IMR-90 (cell line): ENCODE measurements around the gene GPRASP1. TPM values are rescaled to one million over a fixed set of nuclear protein-coding genes. Genes with fewer than 3 reads are reported as not detected.

Experiments
- ATAC-seq: fragments of 200-7000 bp; cut with Tn5 transposase; 2 replicates; pipeline ENCODE4 v1.9.1; 2020; ENCODE audit warnings: low read depth, mild to moderate bottlenecking, moderate library complexity
- BruUV-seq: library from RNA; stranded (reverse); fragments of 400-500 nt; replicated peaks from 2 replicates; lab custom pipeline; 2021; lab: Mats Ljungman, UMichigan
- CTCF ChIA-PET: fragments of 300-600 bp; formaldehyde crosslinking; extraction: SDS; loops from one replicate; lab custom pipeline; 2021; ENCODE audit warnings: antibody characterized with exemption; lab: Yijun Ruan, JAX
- POLR2A ChIA-PET: fragments of 300-600 bp; sonication (Branson Sonifier 250); formaldehyde crosslinking; loops from one replicate; lab custom pipeline; 2022; ENCODE audit warnings: antibody characterized with exemption; ENCODE audit not compliant: unreplicated experiment; lab: Charles Lee
- DNase-seq: peaks from one replicate; pipeline ENCODE4 v3.0.0; 2013
- H2AFZ ChIP-seq: replicated peaks from 2 replicates; pipeline ENCODE3; 2013; ENCODE audit warnings: low read length, mild to moderate bottlenecking; ENCODE audit not compliant: poor library complexity
- H2AK5ac ChIP-seq: 2 replicates; pipeline ENCODE4 v1.6.1; 2013; ENCODE audit warnings: low read depth, low read length, inconsistent platforms
- H2AK9ac ChIP-seq: replicated peaks from 2 replicates; pipeline ENCODE3; 2013; ENCODE audit warnings: mild to moderate bottlenecking, low read depth, low read length, moderate library complexity; ENCODE audit not compliant: poor library complexity
- H2BK120ac ChIP-seq: 2 replicates; pipeline ENCODE4 v1.6.1; 2013; ENCODE audit warnings: low read depth, low read length, inconsistent platforms
- H2BK15ac ChIP-seq: 3 replicates; pipeline ENCODE4 v1.6.1; 2013; ENCODE audit warnings: low read depth, low read length, inconsistent platforms
- H2BK20ac ChIP-seq: 2 replicates; pipeline ENCODE4 v1.6.1; 2013; ENCODE audit warnings: low read depth, mild to moderate bottlenecking, inconsistent platforms, low read length, moderate library complexity
- H2BK5ac ChIP-seq: 2 replicates; pipeline ENCODE4 v1.6.1; 2013; ENCODE audit warnings: mild to moderate bottlenecking, low read depth, low read length, inconsistent platforms; ENCODE audit not compliant: poor library complexity, severe bottlenecking
- H3K14ac ChIP-seq: replicated peaks from 2 replicates; pipeline ENCODE4 v1.6.1; 2013; ENCODE audit warnings: low read depth, low read length, inconsistent platforms
- H3K18ac ChIP-seq: 2 replicates; pipeline ENCODE4 v1.6.1; 2013; ENCODE audit warnings: low read depth, low read length, control low read depth
- H3K23ac ChIP-seq: 2 replicates; pipeline ENCODE4 v1.6.1; 2013; ENCODE audit warnings: low read depth, low read length, inconsistent platforms
- H3K27ac ChIP-seq: 2 replicates; pipeline ENCODE4 v1.5.1; 2013; ENCODE audit warnings: mild to moderate bottlenecking, control low read depth, low read length; ENCODE audit not compliant: insufficient read depth
- H3K27me3 ChIP-seq: 2 replicates; pipeline ENCODE4 v1.6.1; 2013; ENCODE audit warnings: low read length; ENCODE audit not compliant: control insufficient read depth, insufficient read depth
- H3K36me3 ChIP-seq: 2 replicates; pipeline ENCODE4 v1.6.1; 2013; ENCODE audit warnings: low read length, mixed read lengths; ENCODE audit not compliant: control insufficient read depth, insufficient read depth
- H3K4ac ChIP-seq: 2 replicates; pipeline ENCODE4 v1.6.1; 2013; ENCODE audit warnings: low read depth, low read length, inconsistent platforms
- H3K4me1 ChIP-seq: 2 replicates; pipeline ENCODE4 v1.6.1; 2013; ENCODE audit warnings: low read length, mixed read lengths; ENCODE audit not compliant: control insufficient read depth, insufficient read depth
- H3K4me2 ChIP-seq: 2 replicates; pipeline ENCODE4 v1.6.1; 2013; ENCODE audit warnings: low read depth, mild to moderate bottlenecking, control low read depth, low read length, moderate library complexity
- H3K4me3 ChIP-seq: 2 replicates; pipeline ENCODE4 v1.5.1; 2013; ENCODE audit warnings: low read depth, mild to moderate bottlenecking, control low read depth, low read length, moderate library complexity; ENCODE audit not compliant: insufficient read depth
- H3K56ac ChIP-seq: 2 replicates; pipeline ENCODE4 v1.6.1; 2013; ENCODE audit warnings: low read length, inconsistent platforms; ENCODE audit not compliant: insufficient read depth; ENCODE audit errors: extremely low read depth
- H3K79me1 ChIP-seq, 2 experiments: 2 replicates each; pipeline ENCODE4 v1.6.1; 2013; ENCODE audit warnings: low read length in 2 of 2, inconsistent platforms in 1 of 2, low read depth in 1 of 2
- H3K9ac ChIP-seq: 2 replicates; pipeline ENCODE4 v1.6.1; 2013; ENCODE audit warnings: low read depth, low read length, control low read depth
- H3K9me1 ChIP-seq: 2 replicates; pipeline ENCODE4 v1.6.1; 2013; ENCODE audit warnings: low read length, inconsistent platforms; ENCODE audit not compliant: insufficient read depth
- H3K9me3 ChIP-seq: 2 replicates; pipeline ENCODE4 v1.6.1; 2013; ENCODE audit warnings: low read length; ENCODE audit not compliant: control insufficient read depth, insufficient read depth
- H4K20me1 ChIP-seq: 2 replicates; pipeline ENCODE4 v1.6.1; 2013; ENCODE audit warnings: low read length, inconsistent platforms; ENCODE audit not compliant: insufficient read depth
- H4K5ac ChIP-seq: 2 replicates; pipeline ENCODE4 v1.6.1; 2013; ENCODE audit warnings: mild to moderate bottlenecking, low read depth, low read length, control low read depth
- H4K8ac ChIP-seq, 2 experiments: 2 replicates each; pipeline ENCODE4 v1.6.1; 2013; ENCODE audit warnings: low read depth in 2 of 2, low read length in 2 of 2, control low read depth in 1 of 2, inconsistent platforms in 1 of 2
- H4K91ac ChIP-seq: 2 replicates; pipeline ENCODE4 v1.6.1; 2013; ENCODE audit warnings: low read depth, low read length, inconsistent platforms; ENCODE audit not compliant: insufficient read depth
- BHLHE40 ChIP-seq: fragments of 150-350 bp; IDR thresholded peaks from 2 replicates; pipeline ENCODE4 v1.6.1; 2016; ENCODE audit warnings: mild to moderate bottlenecking, low read depth, low read length
- CEBPB ChIP-seq: IDR thresholded peaks from 2 replicates; pipeline ENCODE4 v1.6.1; 2012; ENCODE audit warnings: low read depth, low read length, improper control_type of control experiment
- CHD1 ChIP-seq: IDR thresholded peaks from 2 replicates; pipeline ENCODE4 v1.6.1; 2012; ENCODE audit warnings: low read depth, low read length, improper control_type of control experiment
- FOS ChIP-seq: fragments of 150-350 bp; IDR thresholded peaks from 2 replicates; pipeline ENCODE4 v1.6.1; 2016; ENCODE audit warnings: low read depth, low read length
- MAFK ChIP-seq: IDR thresholded peaks from 2 replicates; pipeline ENCODE4 v1.6.1; 2012; ENCODE audit warnings: low read depth, low read length, improper control_type of control experiment
- MAZ ChIP-seq: IDR thresholded peaks from 2 replicates; pipeline ENCODE4 v1.6.1; 2012; ENCODE audit warnings: low read depth, mild to moderate bottlenecking, low read length, improper control_type of control experiment, moderate library complexity, borderline replicate concordance
- NFE2L2 ChIP-seq: fragments of 150-350 bp; IDR thresholded peaks from 2 replicates; pipeline ENCODE4 v1.6.1; 2016; ENCODE audit warnings: low read depth, mild to moderate bottlenecking, low read length
- POLR2A ChIP-seq: IDR thresholded peaks from 2 replicates; pipeline ENCODE4 v1.6.1; 2012; ENCODE audit warnings: mild to moderate bottlenecking, low read depth, low read length
- RAD21 ChIP-seq: IDR thresholded peaks from 2 replicates; pipeline ENCODE4 v1.6.1; 2012; ENCODE audit warnings: low read length, improper control_type of control experiment
- RCOR1 ChIP-seq: IDR thresholded peaks from 2 replicates; pipeline ENCODE4 v1.6.1; 2012; ENCODE audit warnings: mild to moderate bottlenecking, low read length, improper control_type of control experiment; ENCODE audit not compliant: insufficient replicate concordance
- RFX5 ChIP-seq: IDR thresholded peaks from 2 replicates; pipeline ENCODE4 v1.8.0; 2012; ENCODE audit warnings: low read depth, mild to moderate bottlenecking, low read length, moderate library complexity
- SMC3 ChIP-seq: fragments of 150-350 bp; IDR thresholded peaks from 2 replicates; pipeline ENCODE4 v1.6.1; 2016; ENCODE audit warnings: low read depth, mild to moderate bottlenecking, antibody characterized with exemption, low read length, moderate library complexity
- WGBS, 2 experiments: methylation state at CpG; one replicate each; pipeline versions ENCODE4 v1.1.5 to v1.1.7; 2013; ENCODE audit warnings: missing lambda C conversion rate in 2 of 2; ENCODE audit not compliant: insufficient read length in 1 of 2; ENCODE audit errors: extremely low coverage in 2 of 2; 5-methylcytosine and 5-hydroxymethylcytosine counted together
- dilution Hi-C: fragments of 300-500 bp; cut with HindIII; formaldehyde crosslinking; loops from one replicate; pipeline ENCODE4 v1.14.3; 2018; ENCODE audit warnings: low sequenced_read_pairs; ENCODE audit not compliant: unreplicated experiment
- in situ Hi-C: fragments of 300-500 bp; cut with MboI; formaldehyde crosslinking; loops from 3 replicates; pipeline ENCODE4 v1.14.3; 2019; ENCODE audit warnings: low sequenced_read_pairs, inconsistent platforms, mixed read lengths
- intact Hi-C: fragments of 100-400 bp; cut with micrococcal nuclease; formaldehyde crosslinking; loops from 2 replicates; pipeline ENCODE4 v1.10.0; 2022
- polyA plus RNA-seq, 3 experiments: library from polyadenylated mRNA; depleted of rRNA; stranded (reverse); fragments of >200 nt; gene quantifications; 2 replicates each; pipeline ENCODE4 v1.2.3, GENCODE V29; 2012; ENCODE audit warnings: low replicate concordance in 1 of 3
- total RNA-seq: library from RNA; depleted of rRNA; stranded (reverse); fragments of >200 nt; gene quantifications from 2 replicates; pipeline ENCODE4 v1.2.3, GENCODE V29; 2012
- TF ChIP-seq, protein P1 (sequence below): fragments of 150-350 bp; IDR thresholded peaks from 2 replicates; pipeline ENCODE4 v1.6.1; 2016; ENCODE audit warnings: low read depth, mild to moderate bottlenecking, low read length, moderate library complexity, borderline replicate concordance
- TF ChIP-seq, protein P2 (sequence below): fragments of 150-350 bp; IDR thresholded peaks from 2 replicates; pipeline ENCODE4 v1.6.1; 2017; ENCODE audit warnings: mild to moderate bottlenecking, antibody characterized with exemption, low read length, low read depth
- TF ChIP-seq, protein P3 (sequence below): conservative IDR thresholded peaks from 2 replicates; pipeline ENCODE4 v1.5.1; 2012; ENCODE audit warnings: mild to moderate bottlenecking, low read depth, low read length, improper control_type of control experiment

Gene GPRASP1
- total and polyA plus RNA-seq, 2 of the 4 experiments (the other 2 are of a cell fraction): 1.3 to 1.5 TPM

DNA sequence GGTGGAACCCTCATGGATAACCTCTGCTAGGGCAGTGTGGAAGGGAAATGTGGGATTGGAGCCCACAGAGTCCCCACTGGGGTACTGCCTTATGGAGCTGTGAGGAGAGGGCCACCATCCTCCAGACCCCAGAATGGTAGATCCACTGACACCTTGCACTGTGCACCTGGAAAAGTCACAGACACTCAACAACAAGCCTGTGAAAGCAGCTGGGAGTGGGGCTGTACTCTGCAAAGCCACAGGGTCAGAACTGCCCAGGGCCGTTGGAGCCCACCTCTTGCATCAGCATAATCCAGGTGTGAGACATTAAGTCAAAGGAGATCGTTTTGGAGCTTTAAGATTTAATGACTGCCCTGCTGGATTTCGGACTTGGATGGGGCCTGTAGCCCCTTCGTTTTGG lies 40.4 kb upstream of the GPRASP1 start (continued):
- TF ChIP-seq MAZ: no peak
- TF ChIP-seq, protein P1, sequence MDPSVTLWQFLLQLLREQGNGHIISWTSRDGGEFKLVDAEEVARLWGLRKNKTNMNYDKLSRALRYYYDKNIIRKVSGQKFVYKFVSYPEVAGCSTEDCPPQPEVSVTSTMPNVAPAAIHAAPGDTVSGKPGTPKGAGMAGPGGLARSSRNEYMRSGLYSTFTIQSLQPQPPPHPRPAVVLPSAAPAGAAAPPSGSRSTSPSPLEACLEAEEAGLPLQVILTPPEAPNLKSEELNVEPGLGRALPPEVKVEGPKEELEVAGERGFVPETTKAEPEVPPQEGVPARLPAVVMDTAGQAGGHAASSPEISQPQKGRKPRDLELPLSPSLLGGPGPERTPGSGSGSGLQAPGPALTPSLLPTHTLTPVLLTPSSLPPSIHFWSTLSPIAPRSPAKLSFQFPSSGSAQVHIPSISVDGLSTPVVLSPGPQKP: no peak

GRCh38 chrX:102624105-102624504 lies 27.2 kb upstream of the GPRASP1 start:
- Histone ChIP-seq H2AK5ac (no peak overlapping the region), H2BK120ac (no peak overlapping the region), H3K9me1 (0 out of 2 replicates have a peak, but pooled peaks cover 2% of the 10 kb centered on the region), H3K4ac (no peak overlapping the region), H2BK5ac (no peak overlapping the region), H2BK20ac (no peak overlapping the region), H3K14ac (no peak overlapping the region), H3K79me1 (peaks cover 0 to 4% of the 10 kb centered on the region in 2 experiments; a peak in 1 of 4 replicates), H3K56ac (no peak overlapping the region), H3K9ac (no peak overlapping the region), H2AK9ac (peak overlapping the region; percentile 7), H4K20me1 (no peaks in the 10 kb centered on the region), H2AFZ (no peak overlapping the region), H3K36me3 (0 out of 2 replicates have a peak, but pooled peaks cover 2% of the 10 kb centered on the region), H2BK15ac (no peak overlapping the region), H4K91ac (no peak overlapping the region), H4K8ac (no peak overlapping the region), H3K23ac (no peak overlapping the region), H3K9me3 (peaks cover 4% of the 10 kb centered on the region; the same call in 1 of the 2 replicates), H4K5ac (no peak overlapping the region), H3K4me2 (no peak overlapping the region), H3K4me3 (no peak overlapping the region), H3K4me1 (peaks cover 3% of the 10 kb centered on the region; the same call in 1 of the 2 replicates), H3K27me3 (no peaks in the 10 kb centered on the region; the same call in 1 of the 2 replicates), H3K18ac (no peak overlapping the region), H3K27ac (no peak overlapping the region)
- intact Hi-C loops (no loop called here), in situ Hi-C loops (no loop called here), dilution Hi-C loops (no loop called here)
- BruUV-seq: no TSS peak
- 79% methylated on average over 3 of the region's 6 CpGs; no CpG with 5 or more reads in 1 of the 2 experiments for WGBS, 2 experiments
- ATAC-seq (no peak), DNase-seq (no peak)
- ChIA-PET CTCF (no interaction called here), POLR2A (no interaction called here)
- TF ChIP-seq RAD21: no peak
- TF ChIP-seq SMC3: no peak
- TF ChIP-seq, protein P2, sequence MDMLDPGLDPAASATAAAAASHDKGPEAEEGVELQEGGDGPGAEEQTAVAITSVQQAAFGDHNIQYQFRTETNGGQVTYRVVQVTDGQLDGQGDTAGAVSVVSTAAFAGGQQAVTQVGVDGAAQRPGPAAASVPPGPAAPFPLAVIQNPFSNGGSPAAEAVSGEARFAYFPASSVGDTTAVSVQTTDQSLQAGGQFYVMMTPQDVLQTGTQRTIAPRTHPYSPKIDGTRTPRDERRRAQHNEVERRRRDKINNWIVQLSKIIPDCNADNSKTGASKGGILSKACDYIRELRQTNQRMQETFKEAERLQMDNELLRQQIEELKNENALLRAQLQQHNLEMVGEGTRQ: no peak
- TF ChIP-seq POLR2A: no peak
- no peak for TF ChIP-seq CEBPB
- TF ChIP-seq RFX5: no peak
- TF ChIP-seq MAFK: no peak
- TF ChIP-seq CHD1: no peak
- TF ChIP-seq, protein P3, sequence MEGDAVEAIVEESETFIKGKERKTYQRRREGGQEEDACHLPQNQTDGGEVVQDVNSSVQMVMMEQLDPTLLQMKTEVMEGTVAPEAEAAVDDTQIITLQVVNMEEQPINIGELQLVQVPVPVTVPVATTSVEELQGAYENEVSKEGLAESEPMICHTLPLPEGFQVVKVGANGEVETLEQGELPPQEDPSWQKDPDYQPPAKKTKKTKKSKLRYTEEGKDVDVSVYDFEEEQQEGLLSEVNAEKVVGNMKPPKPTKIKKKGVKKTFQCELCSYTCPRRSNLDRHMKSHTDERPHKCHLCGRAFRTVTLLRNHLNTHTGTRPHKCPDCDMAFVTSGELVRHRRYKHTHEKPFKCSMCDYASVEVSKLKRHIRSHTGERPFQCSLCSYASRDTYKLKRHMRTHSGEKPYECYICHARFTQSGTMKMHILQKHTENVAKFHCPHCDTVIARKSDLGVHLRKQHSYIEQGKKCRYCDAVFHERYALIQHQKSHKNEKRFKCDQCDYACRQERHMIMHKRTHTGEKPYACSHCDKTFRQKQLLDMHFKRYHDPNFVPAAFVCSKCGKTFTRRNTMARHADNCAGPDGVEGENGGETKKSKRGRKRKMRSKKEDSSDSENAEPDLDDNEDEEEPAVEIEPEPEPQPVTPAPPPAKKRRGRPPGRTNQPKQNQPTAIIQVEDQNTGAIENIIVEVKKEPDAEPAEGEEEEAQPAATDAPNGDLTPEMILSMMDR: no peak
- no peak for TF ChIP-seq NFE2L2
- TF ChIP-seq BHLHE40: no peak
- no peak for TF ChIP-seq FOS
- TF ChIP-seq RCOR1: no peak
- TF ChIP-seq MAZ: no peak
